ENCODE results near the gene OR4C3. TPM values are rescaled to one million over a fixed set of nuclear protein-coding genes. Genes with fewer than 3 reads are reported as not detected.

OR4C3 gene
- total RNA-seq, 4 donors from 2014 or later = not detected

DNA sequence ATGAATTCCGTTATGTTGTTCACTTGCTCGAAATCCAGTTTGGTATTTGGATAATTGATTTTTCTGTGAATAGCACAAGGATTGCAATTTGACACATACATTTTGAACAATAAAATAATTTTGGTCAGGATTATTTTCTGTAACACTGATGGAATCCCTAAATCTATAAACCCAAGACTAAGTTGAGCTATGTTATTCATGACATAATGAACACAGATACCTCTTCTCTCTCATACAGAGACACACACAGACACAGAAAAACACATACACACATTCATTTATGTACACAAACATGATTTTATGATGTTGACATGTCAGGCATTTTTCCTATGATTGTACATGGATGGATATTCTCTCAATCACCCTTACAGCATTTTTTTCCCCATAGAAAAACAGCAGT, 41.6 kb downstream of the OR4C3 start, which contains the start of gene OR4C5:
OR4C5 (minus strand) TSS at position 101 of the 400 bp plus-strand sequence; CDS start at position 101, 0 bp downstream.
- DNase-seq (ENCODE audit: low spot score) = no peak
- no peak for ATAC-seq (ENCODE audit: low FRiP score)
- TF ChIP-seq, protein P1, sequence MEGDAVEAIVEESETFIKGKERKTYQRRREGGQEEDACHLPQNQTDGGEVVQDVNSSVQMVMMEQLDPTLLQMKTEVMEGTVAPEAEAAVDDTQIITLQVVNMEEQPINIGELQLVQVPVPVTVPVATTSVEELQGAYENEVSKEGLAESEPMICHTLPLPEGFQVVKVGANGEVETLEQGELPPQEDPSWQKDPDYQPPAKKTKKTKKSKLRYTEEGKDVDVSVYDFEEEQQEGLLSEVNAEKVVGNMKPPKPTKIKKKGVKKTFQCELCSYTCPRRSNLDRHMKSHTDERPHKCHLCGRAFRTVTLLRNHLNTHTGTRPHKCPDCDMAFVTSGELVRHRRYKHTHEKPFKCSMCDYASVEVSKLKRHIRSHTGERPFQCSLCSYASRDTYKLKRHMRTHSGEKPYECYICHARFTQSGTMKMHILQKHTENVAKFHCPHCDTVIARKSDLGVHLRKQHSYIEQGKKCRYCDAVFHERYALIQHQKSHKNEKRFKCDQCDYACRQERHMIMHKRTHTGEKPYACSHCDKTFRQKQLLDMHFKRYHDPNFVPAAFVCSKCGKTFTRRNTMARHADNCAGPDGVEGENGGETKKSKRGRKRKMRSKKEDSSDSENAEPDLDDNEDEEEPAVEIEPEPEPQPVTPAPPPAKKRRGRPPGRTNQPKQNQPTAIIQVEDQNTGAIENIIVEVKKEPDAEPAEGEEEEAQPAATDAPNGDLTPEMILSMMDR (IDR thresholded peaks at IDR 0.05) = no peak

Other genes with a start within 250 kb of the OR4C3 start
- not detected for gene OR4B1, start 108.1 kb upstream of the OR4C3 start, total RNA-seq
- not detected for gene OR4X2, start 79.8 kb upstream of the OR4C3 start, total RNA-seq
- not detected for gene OR4X1, start 61.1 kb upstream of the OR4C3 start, total RNA-seq
- gene OR4S1, start 18.7 kb upstream of the OR4C3 start, total RNA-seq = not detected
- gene OR4C5, start 41.5 kb downstream of the OR4C3 start, total RNA-seq = not detected
- gene OR4A47, start 163.9 kb downstream of the OR4C3 start, total RNA-seq = not detected